ENCODE results near the gene NCAM2. TPM values are rescaled to one million over a fixed set of nuclear protein-coding genes. Genes with fewer than 3 reads are reported as not detected.
"Not testable (repeated sequence)": the region's sequence is repeated elsewhere in the genome, so short reads cannot be mapped to it uniquely, and the experiment has no call there.

Gene NCAM2
- total RNA-seq, 1 donor from 2014 or later: 1.8 TPM

DNA sequence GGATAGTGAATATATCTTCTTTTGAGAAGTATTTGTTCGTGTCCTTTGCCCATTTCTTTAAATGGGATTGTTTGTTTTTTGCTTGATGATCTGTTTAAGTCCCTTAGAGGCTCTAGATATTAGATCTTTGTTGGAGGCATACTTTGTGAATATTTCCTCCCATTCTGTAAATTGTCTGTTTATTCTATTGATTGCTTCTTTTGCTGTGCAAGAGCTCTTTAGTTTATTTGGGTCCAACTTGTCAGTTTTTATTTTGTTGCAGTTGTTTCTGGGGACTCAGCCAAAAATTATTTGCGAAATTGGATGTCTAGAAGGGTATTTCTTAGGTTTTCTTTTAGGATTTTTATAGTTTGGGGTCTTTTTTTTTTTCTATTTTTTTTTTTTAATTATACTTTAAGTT is 302.8 kb downstream of the NCAM2 start:
- no peak for DNase-seq (ENCODE audit: low spot score)

DNA sequence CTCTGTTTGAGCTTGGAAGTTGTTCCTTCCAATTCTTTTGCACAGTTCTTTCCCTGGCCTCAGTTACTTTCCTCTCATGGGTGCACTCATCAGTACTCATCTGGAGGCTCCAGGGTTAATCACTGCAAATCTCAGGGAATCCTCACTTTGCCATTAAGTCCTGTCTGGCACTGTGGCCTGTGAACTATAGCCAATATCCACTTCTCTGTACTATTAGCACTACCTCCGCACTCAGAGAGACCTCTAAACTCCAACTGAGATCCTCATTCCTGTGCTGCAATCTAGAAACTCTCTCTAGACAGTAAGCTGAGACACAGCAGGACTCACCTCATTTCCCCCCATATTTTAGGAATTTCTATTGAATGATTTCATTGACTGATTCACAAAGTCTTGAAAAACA is 311.3 kb downstream of the NCAM2 start:
- DNase-seq (ENCODE audit: low spot score): no peak

DNA sequence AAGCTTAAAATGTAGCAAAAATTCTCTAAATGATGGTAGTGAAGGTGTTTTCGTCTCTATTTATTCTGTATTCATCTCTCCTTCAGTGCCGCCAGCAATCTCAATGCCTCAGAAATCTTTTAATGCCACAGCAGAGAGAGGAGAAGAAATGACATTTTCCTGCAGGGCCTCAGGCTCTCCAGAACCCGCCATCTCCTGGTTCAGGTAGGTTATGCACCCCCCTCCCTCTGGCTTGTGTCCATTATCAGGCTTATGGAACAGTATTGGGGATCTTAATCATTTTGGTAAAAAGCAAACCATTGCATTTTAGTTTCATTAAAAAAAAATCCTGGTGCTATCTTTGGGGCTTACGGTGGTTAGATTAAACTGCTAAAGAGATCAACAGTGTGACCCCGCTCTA is 326.1 kb downstream of the NCAM2 start:
- no peak for DNase-seq (ENCODE audit: low spot score)

DNA sequence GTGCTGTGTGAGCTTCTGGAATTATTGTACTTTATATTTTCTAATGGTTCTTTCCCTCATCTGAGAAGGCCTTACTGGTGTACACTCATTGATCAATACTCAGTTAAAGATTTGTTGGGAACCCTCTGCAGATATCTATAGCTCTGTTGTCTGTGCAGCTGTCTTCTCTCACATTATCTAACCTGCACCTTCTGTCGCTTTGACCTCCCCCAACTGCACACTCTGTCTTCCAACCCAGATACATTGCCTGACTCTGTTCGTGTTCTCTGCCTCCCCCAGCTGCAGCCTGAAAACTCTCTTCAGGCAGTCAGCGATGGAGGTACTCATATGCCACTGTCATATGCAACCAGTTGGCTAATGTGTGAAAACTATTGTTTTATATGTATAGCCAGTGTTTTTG is 334.3 kb downstream of the NCAM2 start:
- DNase-seq (ENCODE audit: low spot score): no peak

DNA sequence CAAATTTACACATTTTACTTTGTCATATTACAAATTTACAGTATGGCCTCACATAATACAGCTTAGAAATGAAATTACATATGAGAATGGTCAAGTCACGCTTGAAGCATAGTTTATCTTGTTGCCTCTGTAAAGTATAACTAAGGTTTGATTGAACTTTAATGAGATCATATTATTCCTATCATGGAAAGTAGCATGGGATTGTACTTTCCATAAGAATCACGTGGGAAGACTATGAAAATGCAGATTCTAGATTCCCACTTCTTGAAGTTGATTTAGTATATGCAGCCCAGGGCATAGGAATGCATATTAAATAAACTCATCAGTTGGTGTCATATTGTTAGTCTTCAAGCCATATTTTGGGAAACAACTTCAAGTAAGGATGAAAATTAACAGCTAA is 342.8 kb downstream of the NCAM2 start:
- no peak for DNase-seq (ENCODE audit: low spot score)

DNA sequence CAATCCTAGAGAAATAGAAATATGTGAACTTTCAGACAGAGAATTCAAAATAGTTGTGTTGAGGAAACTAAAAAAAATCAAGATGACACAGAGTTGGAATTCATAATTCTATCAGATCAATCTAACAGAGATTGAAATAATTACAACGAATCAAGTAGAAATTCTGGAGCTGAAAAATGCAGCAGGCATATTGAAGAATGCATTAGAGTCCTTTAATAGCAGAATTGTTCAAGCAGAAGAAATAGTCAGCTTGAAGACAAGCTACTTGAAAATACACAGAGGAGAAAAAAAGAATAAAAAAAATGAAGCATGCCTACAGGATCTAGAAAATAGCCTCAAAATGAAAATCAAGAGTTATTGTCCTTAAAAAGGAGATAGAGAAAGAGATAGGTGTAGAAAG is 347.1 kb downstream of the NCAM2 start:
- DNase-seq (ENCODE audit: low spot score): no peak

DNA sequence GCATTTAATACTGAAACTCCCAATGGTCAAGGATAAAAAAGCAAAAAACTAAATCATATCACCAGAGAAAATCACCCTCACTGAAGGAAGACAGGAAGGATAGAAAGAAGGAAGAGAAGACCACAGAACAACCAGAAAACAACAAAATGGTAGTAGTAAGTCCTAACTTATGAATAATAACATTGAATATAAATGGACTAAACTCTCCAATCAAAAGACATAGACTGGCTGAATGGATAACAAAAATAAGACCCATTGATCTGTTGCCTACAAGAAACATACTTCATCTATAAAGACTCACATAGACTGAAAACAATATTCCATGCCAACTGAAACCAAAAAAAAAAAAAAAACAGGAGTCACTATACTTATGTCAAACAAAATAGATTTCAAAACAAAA is 347.7 kb downstream of the NCAM2 start:
- DNase-seq (ENCODE audit: low spot score): no peak

DNA sequence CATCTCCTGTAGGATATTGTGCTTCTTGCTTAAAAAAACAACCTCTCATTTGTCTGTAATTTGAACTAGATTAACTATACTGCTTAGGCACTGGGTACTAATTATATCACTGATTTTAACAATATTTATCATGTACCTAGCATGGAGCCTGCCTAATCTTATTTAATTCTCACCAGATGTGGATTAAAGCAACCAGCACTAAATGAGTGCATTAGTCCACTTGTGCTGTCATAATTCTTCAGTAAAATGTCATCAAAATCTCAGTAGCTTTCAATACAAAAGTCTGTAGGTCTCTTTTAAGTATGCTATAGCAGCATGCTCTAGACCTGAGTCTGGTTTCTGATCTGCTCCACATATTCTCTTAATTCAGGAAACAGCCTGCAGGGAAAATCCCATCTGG is 368.1 kb downstream of the NCAM2 start:
- DNase-seq (ENCODE audit: low spot score): no peak

DNA sequence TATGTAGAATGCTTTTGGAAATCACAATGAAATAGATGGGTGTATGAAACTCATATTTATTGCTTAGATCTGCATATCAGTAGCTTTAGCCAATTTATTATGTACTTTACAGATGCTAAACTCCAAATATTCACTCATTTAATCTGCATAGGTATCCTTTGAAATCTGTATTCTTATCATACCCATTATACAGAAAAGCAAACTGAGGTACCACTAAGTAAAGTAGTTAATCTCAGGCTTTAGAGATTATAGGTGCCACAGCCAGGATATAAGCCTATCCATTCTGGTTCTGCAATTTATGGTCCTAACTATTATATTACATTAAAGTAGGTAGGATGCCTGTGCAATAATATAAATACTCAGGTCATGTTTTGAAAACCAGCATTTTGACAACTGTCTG is 369.4 kb downstream of the NCAM2 start:
- DNase-seq (ENCODE audit: low spot score): no peak

DNA sequence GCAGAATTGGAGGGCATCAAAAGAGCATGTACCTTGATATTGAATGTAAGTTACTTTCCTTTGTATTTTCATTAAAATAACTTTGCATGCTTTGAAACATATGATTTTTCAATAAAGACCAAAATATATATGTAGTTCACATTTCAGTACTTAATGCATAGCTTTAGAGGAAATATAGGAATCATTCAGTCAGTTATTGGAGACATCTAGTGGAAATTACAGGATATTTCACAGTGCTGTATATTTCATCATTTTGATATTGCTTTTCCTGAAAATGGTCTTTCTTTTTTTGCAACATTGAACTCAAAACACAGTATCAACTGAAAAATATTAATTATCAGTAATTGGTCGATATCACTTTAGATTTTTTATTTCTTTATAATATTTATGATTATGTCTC is 375.8 kb downstream of the NCAM2 start:
- DNase-seq (ENCODE audit: low spot score): no peak

DNA sequence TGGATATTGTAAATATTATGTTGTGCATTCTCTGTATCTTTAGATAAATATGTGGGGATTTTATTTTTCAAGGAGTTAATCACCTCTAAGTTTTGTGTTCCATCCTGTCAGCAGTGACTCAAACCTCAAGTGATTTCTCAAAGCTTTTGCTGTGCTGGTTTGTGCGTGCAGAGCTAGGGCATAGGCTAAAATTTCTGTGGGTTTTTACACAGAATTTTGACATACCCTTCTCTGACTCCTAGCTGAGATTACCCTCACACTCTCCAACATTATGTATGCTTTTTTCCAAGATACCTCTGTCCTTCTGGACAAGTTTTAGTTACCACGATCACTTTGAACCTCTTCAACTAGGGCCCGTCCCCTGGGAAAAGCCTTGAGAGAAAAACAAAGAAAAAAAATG is 384.9 kb downstream of the NCAM2 start:
- DNase-seq (ENCODE audit: low spot score): no peak

DNA sequence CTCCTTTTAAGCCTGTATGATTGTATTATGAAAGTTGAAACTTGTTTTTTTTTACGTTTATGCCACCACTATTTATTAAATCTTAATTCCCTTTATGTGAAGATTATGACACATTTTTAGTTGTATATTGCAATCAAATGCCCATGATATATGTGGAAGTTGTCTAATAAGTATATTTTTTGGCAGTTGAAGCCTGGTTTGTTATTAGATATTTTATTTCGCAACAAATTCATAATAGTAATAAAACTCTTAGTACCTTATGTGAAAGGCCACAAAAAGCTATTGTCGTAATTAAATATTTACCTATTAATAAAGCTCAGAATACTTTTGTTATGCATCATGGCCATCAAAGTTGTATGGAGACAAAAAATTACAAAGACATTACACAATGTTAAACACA is 386.8 kb downstream of the NCAM2 start:
- no peak for DNase-seq (ENCODE audit: low spot score)

DNA sequence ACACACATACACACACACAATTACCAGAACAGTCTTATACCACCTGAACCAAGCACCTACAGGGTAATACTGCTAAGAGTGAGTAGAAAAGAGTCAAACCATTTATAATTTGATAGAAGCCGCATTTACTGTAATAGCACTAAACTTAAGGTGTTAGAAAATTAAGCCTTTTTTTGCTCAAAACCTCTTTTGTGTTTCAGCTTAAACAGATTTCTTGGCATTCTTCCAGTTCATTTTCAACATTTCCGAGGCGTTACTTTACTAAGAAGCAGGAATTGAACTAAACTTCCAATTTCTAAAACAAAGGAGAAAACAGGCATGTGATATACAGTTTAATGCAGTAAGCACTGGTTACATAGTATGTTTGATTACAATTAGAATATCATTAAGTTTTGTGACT is 387.2 kb downstream of the NCAM2 start:
- DNase-seq (ENCODE audit: low spot score): no peak

DNA sequence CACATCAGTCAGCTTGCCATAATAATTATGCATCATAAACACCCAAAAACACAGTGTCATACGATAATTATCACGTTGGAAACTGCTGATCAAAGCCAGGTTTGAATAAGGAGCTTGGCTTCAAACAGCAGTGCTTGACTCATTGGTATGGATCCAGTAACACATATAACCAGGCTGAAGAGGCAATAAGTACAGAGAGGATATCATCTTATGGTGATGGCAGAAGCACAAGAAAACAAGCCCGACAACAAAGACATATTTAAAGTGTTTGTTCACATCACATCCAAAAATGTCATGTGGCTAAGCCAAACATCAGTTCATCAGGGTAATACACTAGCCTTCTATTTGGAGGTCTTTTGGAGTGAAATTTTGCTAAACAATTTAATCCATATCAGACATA is 389.7 kb downstream of the NCAM2 start:
- DNase-seq (ENCODE audit: low spot score): no peak

DNA sequence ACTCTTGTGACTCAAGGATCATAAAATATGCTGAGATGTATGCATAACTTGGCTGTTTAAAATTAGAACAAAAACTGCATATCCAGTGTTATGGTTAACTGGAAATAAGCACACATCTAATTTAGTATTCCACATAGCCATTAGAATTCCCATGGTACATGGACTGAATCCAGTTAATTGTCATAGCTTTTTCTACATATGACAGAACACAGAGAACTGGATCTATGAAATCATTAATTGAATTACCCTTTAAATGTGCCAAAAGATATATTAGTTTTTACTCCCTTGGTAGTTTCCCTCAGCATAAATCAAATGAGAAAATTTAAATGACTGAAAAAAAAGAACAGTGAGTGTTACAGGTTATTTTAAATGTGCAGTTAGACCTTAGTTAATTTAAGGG is 395.9 kb downstream of the NCAM2 start:
- no peak for DNase-seq (ENCODE audit: low spot score)

DNA sequence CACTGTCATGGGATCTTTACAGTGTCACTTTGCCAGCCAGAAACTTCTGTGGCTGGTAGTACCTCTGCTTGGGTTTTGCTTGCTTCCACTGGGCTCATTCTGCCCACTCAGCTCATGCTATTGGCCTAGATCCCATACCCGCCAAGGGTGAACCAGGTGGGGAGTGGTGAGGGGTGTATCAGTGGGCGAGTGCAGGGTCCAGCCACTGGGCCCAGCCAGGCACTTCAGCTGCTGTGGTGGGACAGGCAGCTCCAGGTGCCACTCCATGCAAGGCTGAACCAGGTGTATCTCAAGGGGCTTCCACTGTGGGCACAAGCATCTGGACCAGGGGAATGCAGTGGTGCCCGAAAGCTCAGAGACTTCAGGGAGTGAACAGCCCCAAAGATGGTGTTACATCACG is 398.2 kb downstream of the NCAM2 start:
- no peak for DNase-seq (ENCODE audit: low spot score)

DNA sequence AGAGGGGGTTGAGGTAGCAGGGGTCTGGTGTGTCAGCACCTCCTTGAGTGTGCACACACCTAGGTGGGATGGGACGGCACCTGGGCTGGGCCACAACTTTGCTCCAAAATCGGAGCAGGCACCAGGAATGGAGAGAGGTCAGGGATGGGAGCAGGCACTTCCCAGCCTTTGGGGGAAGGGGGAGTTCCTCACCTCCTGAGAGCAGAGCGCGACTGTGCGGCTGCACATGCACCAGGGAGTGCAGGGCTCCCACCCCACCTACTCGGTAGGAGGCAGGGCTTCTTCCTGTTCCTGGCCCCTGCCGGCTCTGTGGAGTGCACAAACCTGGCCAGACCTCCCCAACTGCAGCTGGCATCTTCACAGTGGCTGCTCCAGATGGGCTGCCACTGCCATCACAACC is 399.3 kb downstream of the NCAM2 start:
- no peak for DNase-seq (ENCODE audit: low spot score)

DNA sequence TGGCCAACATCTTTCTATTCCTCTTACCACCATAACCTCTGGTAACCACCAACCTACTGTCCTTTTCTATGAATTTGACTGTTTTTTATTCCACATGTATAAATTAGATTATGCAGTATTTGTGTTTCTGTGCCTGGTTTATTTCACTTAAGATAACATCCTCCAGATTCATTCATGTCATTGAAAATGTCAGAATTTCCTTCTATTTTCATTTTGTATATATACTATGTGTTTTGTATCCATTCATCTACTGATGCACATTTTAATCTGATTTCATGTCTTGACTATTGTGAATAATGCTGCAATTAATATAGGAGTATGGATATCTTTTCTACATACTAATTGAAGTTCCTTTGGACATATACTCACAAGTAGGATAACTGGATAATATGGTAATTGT is 403.2 kb downstream of the NCAM2 start:
- no peak for DNase-seq (ENCODE audit: low spot score)

DNA sequence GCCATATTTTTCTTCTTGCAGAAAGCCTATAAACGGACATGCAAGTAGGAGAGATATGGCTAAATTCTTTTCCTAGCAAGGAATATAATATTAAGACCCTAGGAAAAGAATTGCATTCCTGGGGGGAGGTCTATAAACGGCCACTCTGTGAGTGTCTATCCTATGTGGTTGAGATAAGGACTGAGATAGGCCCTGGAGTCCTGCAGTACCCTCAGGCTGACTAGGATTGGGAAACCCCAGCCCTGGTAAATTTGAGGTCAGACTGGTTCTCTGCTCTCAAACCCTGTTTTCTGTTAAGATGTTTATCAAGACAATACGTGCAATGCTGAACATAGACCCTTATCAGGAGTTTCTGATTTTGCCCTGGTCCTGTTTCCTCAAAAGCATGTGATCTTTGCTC is 404.0 kb downstream of the NCAM2 start:
- not testable (repeated sequence) for DNase-seq (ENCODE audit: low spot score)

DNA sequence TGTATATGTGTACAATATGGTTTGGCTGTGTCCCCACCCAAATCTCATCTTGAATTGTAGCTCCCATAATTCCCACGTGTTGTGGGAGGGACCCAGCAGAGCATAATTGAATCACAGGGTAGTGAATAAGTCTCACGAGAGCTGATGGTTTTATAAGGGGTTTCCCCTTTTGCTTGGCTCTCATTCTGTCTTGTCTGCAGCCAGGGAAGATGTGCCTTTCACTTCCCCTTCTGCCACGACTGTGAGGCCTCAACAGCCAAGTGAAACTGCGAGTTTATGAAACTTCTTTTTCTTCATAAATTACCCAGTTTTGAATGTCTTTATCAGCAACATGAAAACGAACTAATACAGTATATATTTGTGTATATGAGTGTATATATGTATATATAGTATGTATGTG is 406.1 kb downstream of the NCAM2 start:
- DNase-seq (ENCODE audit: low spot score): not testable (repeated sequence)

DNA sequence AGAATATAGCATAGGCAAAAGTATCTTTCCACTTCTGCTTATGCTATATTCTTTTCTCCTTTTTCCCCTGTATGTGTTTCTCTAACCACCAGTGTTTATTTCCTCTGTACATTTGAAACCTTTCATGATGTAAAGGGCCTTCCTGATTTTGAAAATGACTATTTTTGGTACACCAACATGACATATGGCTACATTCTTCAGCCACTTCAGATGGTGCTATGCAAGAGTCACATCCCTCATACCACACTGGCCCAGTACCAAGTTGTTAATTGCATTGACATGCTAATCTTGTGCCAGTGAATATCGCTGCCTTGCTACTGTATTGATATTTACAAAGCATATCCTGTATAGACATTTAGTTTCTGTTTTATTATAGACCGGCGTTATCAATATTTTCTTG is 408.7 kb downstream of the NCAM2 start:
- DNase-seq (ENCODE audit: low spot score): no peak

DNA sequence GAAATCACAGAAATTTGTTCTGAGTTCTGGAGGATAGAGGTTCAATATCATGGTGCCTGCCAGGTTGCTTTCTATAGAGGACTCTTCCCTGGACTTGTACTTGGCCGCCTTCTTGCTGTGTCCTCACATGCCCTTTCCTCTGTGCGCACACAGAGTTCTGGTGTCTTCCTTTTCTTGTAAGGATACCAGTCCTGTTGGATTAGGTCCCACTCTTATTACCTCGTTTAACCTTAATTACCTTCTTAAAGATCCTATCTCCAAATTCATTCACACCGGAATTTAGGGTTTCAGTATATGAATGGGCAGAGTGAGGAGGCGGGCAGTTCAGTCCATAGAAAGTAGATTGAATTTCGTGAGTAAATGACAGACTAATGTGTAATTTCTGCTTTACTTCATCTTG is 413.9 kb downstream of the NCAM2 start:
- no peak for DNase-seq (ENCODE audit: low spot score)

DNA sequence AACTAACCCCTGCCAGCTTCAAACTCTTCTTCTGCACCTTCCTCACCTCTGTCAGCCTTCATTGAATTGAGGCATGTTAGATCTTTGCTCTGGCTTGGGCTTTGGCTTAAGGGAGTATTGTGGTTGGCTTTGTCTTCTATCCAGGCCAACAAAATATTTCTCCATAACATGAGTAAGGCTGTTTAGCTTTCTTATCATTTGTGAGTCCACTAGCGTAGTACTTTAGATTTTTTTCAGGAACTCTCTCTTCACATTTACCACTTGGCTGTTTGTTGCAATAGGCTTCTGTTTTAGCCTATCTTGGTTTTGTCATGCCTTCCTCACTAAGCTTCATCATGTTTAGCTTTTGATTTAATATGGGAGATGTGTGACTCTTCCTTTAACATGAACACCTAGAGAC is 417.5 kb downstream of the NCAM2 start:
- DNase-seq (ENCODE audit: low spot score): no peak

DNA sequence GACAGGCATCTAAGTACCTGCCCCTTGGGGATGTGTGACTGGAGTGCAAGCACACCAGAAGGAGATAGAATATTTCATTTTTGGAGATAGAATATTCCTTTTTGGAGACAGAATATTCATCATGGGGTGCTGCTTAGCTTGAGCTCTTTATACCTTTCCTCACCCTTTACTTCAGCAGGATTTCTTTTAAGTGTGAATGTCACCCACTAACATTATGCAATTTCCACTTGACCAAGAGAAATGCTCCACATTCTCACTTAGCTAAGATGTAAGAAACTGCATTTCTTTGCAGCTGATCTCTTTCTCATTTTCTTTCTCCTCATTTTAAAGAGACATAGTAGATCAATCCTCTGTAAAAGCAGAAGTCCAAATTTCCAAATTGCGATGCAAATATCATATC is 436.7 kb downstream of the NCAM2 start:
- DNase-seq (ENCODE audit: low spot score): no peak

DNA sequence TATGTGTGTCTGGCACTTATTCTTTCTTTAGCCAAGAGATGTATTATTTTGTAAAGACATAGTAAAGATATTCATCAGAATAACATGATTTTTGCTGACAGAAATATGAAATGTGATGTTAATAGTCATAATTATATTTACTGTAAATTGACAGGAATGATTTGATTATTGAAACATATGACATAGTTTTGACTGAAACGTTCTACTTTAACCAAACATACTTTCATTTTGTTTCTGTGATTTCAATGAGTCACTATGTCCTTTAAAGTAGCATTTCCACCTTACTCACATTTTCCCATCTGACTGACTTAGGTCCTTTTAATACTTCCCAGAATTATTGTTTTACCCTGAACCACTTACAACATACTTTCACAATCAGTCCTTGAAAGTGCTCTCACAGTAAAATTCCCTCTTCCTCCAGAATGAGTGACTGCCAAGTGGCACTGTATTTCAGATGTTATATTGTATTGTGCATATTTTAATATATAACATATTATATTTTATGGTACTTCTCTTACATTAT is 437.9 kb downstream of the NCAM2 start:
- DNase-seq (ENCODE audit: low spot score): no peak

Data from mucosa of gallbladder (tissue), 1 donor.